HEK293 (cell line): ENCODE results near the gene FUT3.
A peak's percentile ranks its signal among the peaks of the same experiment; 100 is the strongest.

ENCODE experiments used
- CTCF ChIA-PET: fragments of 350-600 bp; formaldehyde crosslinking; extraction: SDS; loops from one replicate; lab custom pipeline; 2021; ENCODE audit warnings: antibody characterized with exemption; lab: Yijun Ruan, JAX
- POLR2A ChIA-PET: fragments of 300-600 bp; formaldehyde crosslinking; extraction: SDS; loops from one replicate; lab custom pipeline; 2020; ENCODE audit warnings: antibody characterized with exemption, inconsistent platforms; lab: Yijun Ruan, JAX
- H3K27ac ChIP-seq: fragments of 200-500 bp; sonication (Bioruptor generic); 2 replicates; pipeline ENCODE4 v1.5.1; 2014; ENCODE audit warnings: low read depth, low read length, control low read depth, inconsistent platforms; ENCODE audit errors: extremely low read depth
- H3K36me3 ChIP-seq, 2 experiments: fragments of 200-500 bp in 1 of 2; sonication (Bioruptor generic) in 1 of 2; 1 replicate in 1 of 2; 2 replicates in 1 of 2; pipeline ENCODE4 v1.5.1; 2014 to 2017; ENCODE audit warnings: inconsistent platforms in 2 of 2, low read length in 2 of 2; ENCODE audit not compliant: control insufficient read depth in 2 of 2, insufficient read depth in 1 of 2
- H3K4me1 ChIP-seq: fragments of 200-500 bp; sonication (Bioruptor generic); 2 replicates; pipeline ENCODE4 v1.5.1; 2014; ENCODE audit warnings: mild to moderate bottlenecking, low read length, inconsistent platforms; ENCODE audit not compliant: control insufficient read depth, insufficient read depth
- H3K4me3 ChIP-seq: 2 replicates; pipeline ENCODE4 v1.5.1; 2011; ENCODE audit warnings: low read depth, mild to moderate bottlenecking, control low read depth, low read length, moderate library complexity
- H3K9me3 ChIP-seq: fragments of 200-500 bp; sonication (Bioruptor generic); 2 replicates; pipeline ENCODE4 v1.5.1; 2014; ENCODE audit warnings: low read depth, low read length, inconsistent platforms; ENCODE audit not compliant: control insufficient read depth, insufficient read depth
- IKZF3 ChIP-seq: fragments of 450-650 bp; IDR thresholded peaks from 2 replicates; pipeline ENCODE4 v1.5.0; 2018; ENCODE audit warnings: missing biosample characterization, mild to moderate bottlenecking, missing genetic modification characterization, moderate library complexity
- KLF16 ChIP-seq: fragments of 450-650 bp; formaldehyde crosslinking; IDR thresholded peaks from 2 replicates; pipeline ENCODE4 v1.5.1; 2017; ENCODE audit warnings: missing biosample characterization, missing genetic modification characterization
- KLF8 ChIP-seq: fragments of 450-650 bp; formaldehyde crosslinking; IDR thresholded peaks from 2 replicates; pipeline ENCODE4 v1.5.1; 2016; ENCODE audit warnings: missing biosample characterization, missing genetic modification characterization
- SCRT2 ChIP-seq: fragments of 450-650 bp; formaldehyde crosslinking; IDR thresholded peaks from 2 replicates; pipeline ENCODE4 v1.5.1; 2016; ENCODE audit warnings: missing biosample characterization, missing genetic modification characterization
- SP2 ChIP-seq: fragments of 450-650 bp; formaldehyde crosslinking; IDR thresholded peaks from 2 replicates; pipeline ENCODE4 v1.5.1; 2016; ENCODE audit warnings: missing biosample characterization, missing genetic modification characterization
- TRIM28 ChIP-seq: IDR thresholded peaks from 2 replicates; pipeline ENCODE4 v1.6.1; 2011; ENCODE audit warnings: low read length, control low read depth, borderline replicate concordance
- YY2 ChIP-seq: fragments of 450-650 bp; formaldehyde crosslinking; IDR thresholded peaks from 2 replicates; pipeline ENCODE4 v1.5.1; 2016; ENCODE audit warnings: missing biosample characterization, missing genetic modification characterization
- ZIC2 ChIP-seq: fragments of 450-650 bp; formaldehyde crosslinking; IDR thresholded peaks from 2 replicates; pipeline ENCODE4 v1.5.1; 2016; ENCODE audit warnings: missing biosample characterization, missing genetic modification characterization
- ZNF132 ChIP-seq: fragments of 450-650 bp; formaldehyde crosslinking; IDR thresholded peaks from 2 replicates; pipeline ENCODE4 v1.5.1; 2017; ENCODE audit warnings: missing biosample characterization, missing genetic modification characterization, borderline replicate concordance
- ZNF2 ChIP-seq: fragments of 450-650 bp; formaldehyde crosslinking; IDR thresholded peaks from 2 replicates; pipeline ENCODE4 v1.5.1; 2016; ENCODE audit warnings: missing biosample characterization, missing genetic modification characterization
- ZNF335 ChIP-seq: fragments of 450-650 bp; formaldehyde crosslinking; conservative IDR thresholded peaks from 2 replicates; pipeline ENCODE4 v1.5.1; 2016; ENCODE audit warnings: missing biosample characterization, missing genetic modification characterization
- ZNF341 ChIP-seq: fragments of 450-650 bp; formaldehyde crosslinking; IDR thresholded peaks from 2 replicates; pipeline ENCODE4; 2016; ENCODE audit warnings: low read depth, missing biosample characterization, missing genetic modification characterization
- ZNF600 ChIP-seq: fragments of 450-650 bp; formaldehyde crosslinking; IDR thresholded peaks from 2 replicates; pipeline ENCODE4 v1.5.1; 2016; ENCODE audit warnings: missing biosample characterization, missing genetic modification characterization
- ZNF610 ChIP-seq: fragments of 450-650 bp; formaldehyde crosslinking; IDR thresholded peaks from 2 replicates; pipeline ENCODE4 v1.5.1; 2016; ENCODE audit warnings: missing biosample characterization, missing genetic modification characterization, borderline replicate concordance
- ZNF623 ChIP-seq: fragments of 450-650 bp; formaldehyde crosslinking; IDR thresholded peaks from 2 replicates; pipeline ENCODE4 v1.5.1; 2016; ENCODE audit warnings: missing biosample characterization, missing genetic modification characterization
- ZNF660 ChIP-seq: fragments of 450-650 bp; IDR thresholded peaks from 2 replicates; pipeline ENCODE4 v1.5.1; 2018; ENCODE audit warnings: missing biosample characterization, mild to moderate bottlenecking, missing genetic modification characterization
- ZNF768 ChIP-seq: fragments of 450-650 bp; formaldehyde crosslinking; IDR thresholded peaks from 2 replicates; pipeline ENCODE4 v1.5.1; 2018; ENCODE audit warnings: missing biosample characterization, mild to moderate bottlenecking, missing genetic modification characterization
- TF ChIP-seq, protein P1 (sequence below): fragments of 450-650 bp; formaldehyde crosslinking; IDR thresholded peaks from 2 replicates; pipeline ENCODE4 v1.5.1; 2016; ENCODE audit warnings: missing biosample characterization, missing genetic modification characterization
- TF ChIP-seq, protein P2 (sequence below): fragments of 450-650 bp; formaldehyde crosslinking; IDR thresholded peaks from 2 replicates; pipeline ENCODE4; 2016; ENCODE audit warnings: missing biosample characterization, missing genetic modification characterization
- TF ChIP-seq, protein P3 (sequence below): fragments of 450-650 bp; formaldehyde crosslinking; IDR thresholded peaks from 2 replicates; pipeline ENCODE4 v1.5.1; 2016; ENCODE audit warnings: missing biosample characterization, missing genetic modification characterization
- TF ChIP-seq, protein P4 (sequence below): fragments of 450-650 bp; formaldehyde crosslinking; IDR thresholded peaks from 2 replicates; pipeline ENCODE4 v1.5.1; 2016; ENCODE audit warnings: missing biosample characterization, missing genetic modification characterization

The FUT3 gene

DNA sequence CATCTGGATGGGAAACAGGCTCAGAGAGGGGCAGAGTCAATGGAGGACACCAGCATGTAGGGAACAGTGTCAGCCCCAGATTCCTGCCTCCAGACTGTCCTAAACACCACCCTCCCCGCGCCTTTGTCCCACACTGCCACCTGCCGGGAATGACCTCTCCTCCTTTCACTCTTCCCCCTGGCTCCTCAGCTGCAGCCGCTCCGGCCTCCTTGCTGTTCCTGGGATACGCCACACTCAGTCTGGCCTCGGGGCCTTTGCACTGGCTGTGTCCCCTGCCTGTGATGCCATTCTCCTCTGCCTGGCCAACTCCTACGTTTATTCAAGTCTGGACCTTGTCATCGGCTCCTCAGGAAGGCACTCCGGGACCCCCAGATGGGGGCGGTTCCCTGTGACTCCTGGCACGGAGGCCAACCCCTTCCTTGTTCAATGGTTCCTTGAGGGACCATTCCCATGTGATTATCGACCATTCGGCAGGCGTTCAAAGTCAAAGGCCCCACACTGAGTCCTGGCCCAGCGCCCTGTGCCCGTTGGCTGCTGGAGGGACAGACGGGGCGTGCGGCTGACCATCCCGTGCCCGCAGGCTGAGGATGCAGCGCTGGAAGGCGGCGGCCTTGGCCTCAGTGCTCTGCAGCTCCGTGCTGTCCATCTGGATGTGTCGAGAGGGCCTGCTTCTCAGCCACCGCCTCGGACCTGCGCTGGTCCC lies 27.5 kb downstream of the FUT3 start:
- POLR2A ChIA-PET: interaction anchor here (1.9 kb wide), 1 partner anchor 20 kb away, joined by 5 read pairs; the partner anchor contains the start of gene NRTN
- CTCF ChIA-PET: interaction anchor here (0.6 to 5.6 kb wide), 9 partner anchors 12 to 160 kb away, joined by 3 to 44 read pairs (median 4); partner anchors contain the start of gene NRTN
- peaks cover 6% of the 10 kb centered on the region for H3K4me1 ChIP-seq
- no peak overlapping the region for H3K4me3 ChIP-seq
- H3K27ac ChIP-seq: no peak overlapping the region
- no peaks in the 10 kb centered on the region for H3K9me3 ChIP-seq
- H3K36me3 ChIP-seq: no peaks in the 10 kb centered on the region
- 0 out of 2 replicates have a peak, but pooled peaks have one; percentile 36 for TF ChIP-seq TRIM28
- TF ChIP-seq ZNF335 (tag by site-specific recombination): 0 out of 2 replicates have a peak, but pooled peaks have one; percentile 23
- TF ChIP-seq KLF16: peak; percentile 56; the same call in 1 of the 2 replicates
- peak; percentile 83; the same call in 1 of the 2 replicates for TF ChIP-seq ZNF768 (tag by site-specific recombination)
- peak; percentile 72 for TF ChIP-seq IKZF3 (tag by site-specific recombination)
- no peak for TF ChIP-seq SCRT2 (tag by site-specific recombination)
- TF ChIP-seq, protein P1, sequence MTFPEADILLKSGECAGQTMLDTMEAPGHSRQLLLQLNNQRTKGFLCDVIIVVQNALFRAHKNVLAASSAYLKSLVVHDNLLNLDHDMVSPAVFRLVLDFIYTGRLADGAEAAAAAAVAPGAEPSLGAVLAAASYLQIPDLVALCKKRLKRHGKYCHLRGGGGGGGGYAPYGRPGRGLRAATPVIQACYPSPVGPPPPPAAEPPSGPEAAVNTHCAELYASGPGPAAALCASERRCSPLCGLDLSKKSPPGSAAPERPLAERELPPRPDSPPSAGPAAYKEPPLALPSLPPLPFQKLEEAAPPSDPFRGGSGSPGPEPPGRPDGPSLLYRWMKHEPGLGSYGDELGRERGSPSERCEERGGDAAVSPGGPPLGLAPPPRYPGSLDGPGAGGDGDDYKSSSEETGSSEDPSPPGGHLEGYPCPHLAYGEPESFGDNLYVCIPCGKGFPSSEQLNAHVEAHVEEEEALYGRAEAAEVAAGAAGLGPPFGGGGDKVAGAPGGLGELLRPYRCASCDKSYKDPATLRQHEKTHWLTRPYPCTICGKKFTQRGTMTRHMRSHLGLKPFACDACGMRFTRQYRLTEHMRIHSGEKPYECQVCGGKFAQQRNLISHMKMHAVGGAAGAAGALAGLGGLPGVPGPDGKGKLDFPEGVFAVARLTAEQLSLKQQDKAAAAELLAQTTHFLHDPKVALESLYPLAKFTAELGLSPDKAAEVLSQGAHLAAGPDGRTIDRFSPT (tag by site-specific recombination): peak; percentile 29; the same call in 1 of the 2 replicates
- TF ChIP-seq SP2 (tag by site-specific recombination): 0 out of 2 replicates have a peak, but pooled peaks have one; percentile 10
- peak; percentile 77 for TF ChIP-seq ZNF341 (tag by site-specific recombination)
- TF ChIP-seq, protein P2, sequence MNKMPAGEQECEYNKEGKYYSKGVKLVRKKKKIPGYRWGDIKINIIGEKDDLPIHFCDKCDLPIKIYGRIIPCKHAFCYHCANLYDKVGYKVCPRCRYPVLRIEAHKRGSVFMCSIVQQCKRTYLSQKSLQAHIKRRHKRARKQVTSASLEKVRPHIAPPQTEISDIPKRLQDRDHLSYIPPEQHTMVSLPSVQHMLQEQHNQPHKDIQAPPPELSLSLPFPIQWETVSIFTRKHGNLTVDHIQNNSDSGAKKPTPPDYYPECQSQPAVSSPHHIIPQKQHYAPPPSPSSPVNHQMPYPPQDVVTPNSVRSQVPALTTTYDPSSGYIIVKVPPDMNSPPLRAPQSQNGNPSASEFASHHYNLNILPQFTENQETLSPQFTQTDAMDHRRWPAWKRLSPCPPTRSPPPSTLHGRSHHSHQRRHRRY: no peak
- TF ChIP-seq ZNF2 (tag by site-specific recombination): peak; percentile 87
- peak; percentile 93 for TF ChIP-seq ZNF600 (tag by site-specific recombination)
- TF ChIP-seq, protein P3, sequence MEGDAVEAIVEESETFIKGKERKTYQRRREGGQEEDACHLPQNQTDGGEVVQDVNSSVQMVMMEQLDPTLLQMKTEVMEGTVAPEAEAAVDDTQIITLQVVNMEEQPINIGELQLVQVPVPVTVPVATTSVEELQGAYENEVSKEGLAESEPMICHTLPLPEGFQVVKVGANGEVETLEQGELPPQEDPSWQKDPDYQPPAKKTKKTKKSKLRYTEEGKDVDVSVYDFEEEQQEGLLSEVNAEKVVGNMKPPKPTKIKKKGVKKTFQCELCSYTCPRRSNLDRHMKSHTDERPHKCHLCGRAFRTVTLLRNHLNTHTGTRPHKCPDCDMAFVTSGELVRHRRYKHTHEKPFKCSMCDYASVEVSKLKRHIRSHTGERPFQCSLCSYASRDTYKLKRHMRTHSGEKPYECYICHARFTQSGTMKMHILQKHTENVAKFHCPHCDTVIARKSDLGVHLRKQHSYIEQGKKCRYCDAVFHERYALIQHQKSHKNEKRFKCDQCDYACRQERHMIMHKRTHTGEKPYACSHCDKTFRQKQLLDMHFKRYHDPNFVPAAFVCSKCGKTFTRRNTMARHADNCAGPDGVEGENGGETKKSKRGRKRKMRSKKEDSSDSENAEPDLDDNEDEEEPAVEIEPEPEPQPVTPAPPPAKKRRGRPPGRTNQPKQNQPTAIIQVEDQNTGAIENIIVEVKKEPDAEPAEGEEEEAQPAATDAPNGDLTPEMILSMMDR (tag by site-specific recombination): peak; percentile 87
- TF ChIP-seq ZNF610 (tag by site-specific recombination): peak; percentile 59; the same call in 1 of the 2 replicates
- TF ChIP-seq, protein P4, sequence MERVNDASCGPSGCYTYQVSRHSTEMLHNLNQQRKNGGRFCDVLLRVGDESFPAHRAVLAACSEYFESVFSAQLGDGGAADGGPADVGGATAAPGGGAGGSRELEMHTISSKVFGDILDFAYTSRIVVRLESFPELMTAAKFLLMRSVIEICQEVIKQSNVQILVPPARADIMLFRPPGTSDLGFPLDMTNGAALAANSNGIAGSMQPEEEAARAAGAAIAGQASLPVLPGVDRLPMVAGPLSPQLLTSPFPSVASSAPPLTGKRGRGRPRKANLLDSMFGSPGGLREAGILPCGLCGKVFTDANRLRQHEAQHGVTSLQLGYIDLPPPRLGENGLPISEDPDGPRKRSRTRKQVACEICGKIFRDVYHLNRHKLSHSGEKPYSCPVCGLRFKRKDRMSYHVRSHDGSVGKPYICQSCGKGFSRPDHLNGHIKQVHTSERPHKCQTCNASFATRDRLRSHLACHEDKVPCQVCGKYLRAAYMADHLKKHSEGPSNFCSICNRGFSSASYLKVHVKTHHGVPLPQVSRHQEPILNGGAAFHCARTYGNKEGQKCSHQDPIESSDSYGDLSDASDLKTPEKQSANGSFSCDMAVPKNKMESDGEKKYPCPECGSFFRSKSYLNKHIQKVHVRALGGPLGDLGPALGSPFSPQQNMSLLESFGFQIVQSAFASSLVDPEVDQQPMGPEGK (tag by site-specific recombination): 0 out of 2 replicates have a peak, but pooled peaks have one; percentile 25
- 0 out of 2 replicates have a peak, but pooled peaks have one; percentile 23 for TF ChIP-seq KLF8
- TF ChIP-seq YY2 (tag by site-specific recombination): no peak
- TF ChIP-seq ZNF623: peak; percentile 98
- TF ChIP-seq ZNF660 (tag by site-specific recombination): no peak
- TF ChIP-seq ZIC2 (tag by site-specific recombination): no peak
- TF ChIP-seq ZNF132 (tag by site-specific recombination): no peak
- TF ChIP-seq, all 188 proteins: peak for 15
